C4-2B (cell line): ENCODE data around the gene NRSN1.

Experiments used
- H3K27ac ChIP-seq: fragments of 450-650 bp; 2 replicates; pipeline ENCODE4 v1.5.1; 2017
- ZFX ChIP-seq: fragments of 450-650 bp; IDR thresholded peaks from 2 replicates; pipeline ENCODE4 v1.6.1; 2017
- TF ChIP-seq, protein P1 (sequence below): fragments of 450-650 bp; conservative IDR thresholded peaks from 2 replicates; pipeline ENCODE4 v1.5.1; 2017; ENCODE audit warnings: mild to moderate bottlenecking

Gene NRSN1

DNA sequence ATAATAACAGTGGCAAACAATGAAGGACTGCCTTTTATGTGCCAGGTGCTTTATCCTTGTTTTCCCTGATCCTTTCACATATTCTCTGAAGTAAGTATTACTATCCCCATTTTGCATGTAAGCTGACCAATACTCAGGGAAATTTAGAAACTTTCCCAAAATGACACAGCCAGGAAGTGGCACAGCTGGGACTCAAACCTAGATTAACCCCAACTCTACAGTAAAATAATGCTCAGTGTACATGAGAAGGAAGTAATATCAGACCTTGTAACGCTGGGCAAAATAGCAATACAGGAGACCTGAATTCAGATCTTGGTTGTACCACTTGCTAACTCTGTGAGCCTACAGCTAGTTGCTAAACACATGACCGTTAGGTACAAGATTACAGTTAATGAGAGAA, 26.8 kb upstream of the NRSN1 start:
- no peak overlapping the region for H3K27ac ChIP-seq
- TF ChIP-seq, protein P1, sequence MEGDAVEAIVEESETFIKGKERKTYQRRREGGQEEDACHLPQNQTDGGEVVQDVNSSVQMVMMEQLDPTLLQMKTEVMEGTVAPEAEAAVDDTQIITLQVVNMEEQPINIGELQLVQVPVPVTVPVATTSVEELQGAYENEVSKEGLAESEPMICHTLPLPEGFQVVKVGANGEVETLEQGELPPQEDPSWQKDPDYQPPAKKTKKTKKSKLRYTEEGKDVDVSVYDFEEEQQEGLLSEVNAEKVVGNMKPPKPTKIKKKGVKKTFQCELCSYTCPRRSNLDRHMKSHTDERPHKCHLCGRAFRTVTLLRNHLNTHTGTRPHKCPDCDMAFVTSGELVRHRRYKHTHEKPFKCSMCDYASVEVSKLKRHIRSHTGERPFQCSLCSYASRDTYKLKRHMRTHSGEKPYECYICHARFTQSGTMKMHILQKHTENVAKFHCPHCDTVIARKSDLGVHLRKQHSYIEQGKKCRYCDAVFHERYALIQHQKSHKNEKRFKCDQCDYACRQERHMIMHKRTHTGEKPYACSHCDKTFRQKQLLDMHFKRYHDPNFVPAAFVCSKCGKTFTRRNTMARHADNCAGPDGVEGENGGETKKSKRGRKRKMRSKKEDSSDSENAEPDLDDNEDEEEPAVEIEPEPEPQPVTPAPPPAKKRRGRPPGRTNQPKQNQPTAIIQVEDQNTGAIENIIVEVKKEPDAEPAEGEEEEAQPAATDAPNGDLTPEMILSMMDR: no peak
- no peak for TF ChIP-seq ZFX

DNA sequence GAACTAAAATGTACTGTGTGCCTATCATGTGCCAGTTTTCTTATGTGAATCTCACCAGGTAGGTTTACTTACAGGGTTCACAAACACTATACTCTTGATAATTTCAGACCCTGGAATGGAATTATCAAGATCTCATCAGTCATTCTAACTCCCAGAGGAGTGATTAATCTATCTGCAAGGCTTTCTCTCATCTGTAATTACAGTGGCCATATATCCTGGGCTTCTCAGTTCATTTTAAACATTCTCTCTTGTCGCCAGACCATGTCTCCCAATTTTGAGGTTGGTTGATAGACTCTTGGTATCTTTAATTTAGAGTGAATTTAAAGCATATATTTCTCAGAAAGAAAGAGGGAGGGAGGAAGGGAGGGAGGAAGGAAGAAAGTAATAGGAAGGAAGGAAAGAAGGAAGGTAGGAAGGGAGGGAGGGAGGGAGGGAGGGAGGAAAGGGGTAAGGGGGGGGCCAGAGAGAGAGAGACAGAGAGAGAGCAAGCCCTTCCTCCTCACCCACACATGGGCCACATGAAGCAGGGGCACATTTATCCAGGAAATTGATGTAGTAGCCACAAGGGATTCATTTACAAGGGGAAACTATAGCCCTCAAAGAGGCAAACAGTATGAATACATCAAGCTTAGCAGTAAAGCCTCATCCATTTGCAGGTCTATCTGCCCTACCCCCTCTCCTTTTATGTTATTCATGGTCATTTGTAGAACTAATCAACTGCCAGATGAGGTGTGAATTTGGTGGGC, 25.8 kb upstream of the NRSN1 start:
- TF ChIP-seq, protein P1: no peak
- TF ChIP-seq ZFX: no peak
- H3K27ac ChIP-seq: no peak overlapping the region

DNA sequence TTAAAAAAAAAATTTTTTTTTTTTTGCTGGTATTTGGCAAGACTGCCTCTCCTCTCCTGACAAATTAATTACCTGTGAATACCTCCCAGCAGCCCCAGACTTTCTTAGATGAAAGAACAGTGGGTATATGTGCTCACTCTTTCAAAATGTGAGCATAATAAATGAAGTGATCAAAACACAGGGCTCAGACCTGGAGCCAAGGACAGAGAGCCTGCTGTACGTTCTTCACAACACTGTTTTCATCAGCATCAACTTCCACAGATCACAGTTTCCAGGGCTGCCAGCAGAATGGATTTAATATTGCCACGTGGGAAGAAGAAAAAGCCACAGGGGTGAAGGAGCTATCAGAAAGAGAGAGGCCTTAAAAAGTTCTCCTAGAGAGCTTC, 25.3 kb upstream of the NRSN1 start:
- TF ChIP-seq ZFX: no peak
- TF ChIP-seq, protein P1: no peak
- H3K27ac ChIP-seq: no peak overlapping the region

DNA sequence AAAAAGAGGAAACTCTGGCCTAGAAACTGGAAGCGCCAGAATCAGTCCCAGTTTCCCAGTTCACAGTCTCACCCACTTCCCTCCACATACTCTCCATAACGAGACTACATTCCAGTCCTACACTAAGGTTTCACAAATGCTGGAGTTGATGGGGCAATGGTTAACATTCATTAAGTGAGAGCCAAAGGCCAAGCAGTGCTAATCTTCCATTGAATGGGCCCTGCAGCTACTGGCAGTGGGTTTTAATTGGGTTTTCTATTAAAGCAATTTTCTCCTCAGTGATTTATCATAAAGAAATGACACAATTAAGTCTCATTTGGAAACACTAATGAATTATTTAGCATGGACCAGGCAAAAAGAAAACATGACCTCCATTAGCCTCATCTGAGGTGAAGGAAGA, 20.8 kb upstream of the NRSN1 start:
- TF ChIP-seq ZFX: no peak
- TF ChIP-seq, protein P1: no peak
- H3K27ac ChIP-seq: no peak overlapping the region

DNA sequence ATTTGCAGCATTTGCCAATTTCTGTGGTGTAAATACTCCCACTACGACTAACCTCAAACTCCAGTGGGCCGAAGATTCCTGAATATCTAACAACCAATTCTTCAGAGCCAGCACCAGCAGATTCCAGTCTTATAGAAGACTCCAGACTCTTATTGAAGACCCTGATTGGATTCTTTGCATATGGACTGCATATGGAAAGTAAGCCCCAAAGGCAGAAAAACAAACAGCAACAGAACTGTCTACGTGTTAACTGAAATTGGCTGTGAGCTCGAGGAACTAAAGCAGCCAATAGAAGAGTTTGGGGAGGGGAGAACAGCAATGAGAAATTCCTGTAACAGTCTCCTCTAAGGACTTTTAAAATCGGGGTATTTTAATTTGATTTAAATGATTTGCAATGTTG, 19.7 kb upstream of the NRSN1 start:
- no peak overlapping the region for H3K27ac ChIP-seq
- no peak for TF ChIP-seq ZFX
- TF ChIP-seq, protein P1: no peak

DNA sequence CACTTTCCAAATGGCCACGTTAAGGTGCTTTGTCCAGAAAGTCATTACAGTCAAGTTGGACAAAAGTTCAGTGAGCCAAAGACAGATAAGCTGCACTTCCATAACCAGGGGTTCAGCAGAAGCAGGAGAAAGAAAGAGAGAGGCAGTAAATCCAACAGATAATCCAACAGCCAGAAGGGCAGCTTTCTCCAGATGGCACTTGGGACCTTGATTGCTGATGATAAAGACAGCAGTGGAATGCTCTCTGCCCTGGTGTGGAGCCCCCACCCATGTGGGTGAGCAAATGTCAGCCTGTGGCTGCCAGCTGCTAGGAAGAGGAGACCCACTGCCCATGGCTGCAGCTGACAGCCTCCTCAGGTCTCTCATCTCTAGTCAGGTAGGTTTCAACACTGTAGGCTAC, 18.7 kb upstream of the NRSN1 start:
- no peak for TF ChIP-seq ZFX
- TF ChIP-seq, protein P1: no peak
- H3K27ac ChIP-seq: no peak overlapping the region

DNA sequence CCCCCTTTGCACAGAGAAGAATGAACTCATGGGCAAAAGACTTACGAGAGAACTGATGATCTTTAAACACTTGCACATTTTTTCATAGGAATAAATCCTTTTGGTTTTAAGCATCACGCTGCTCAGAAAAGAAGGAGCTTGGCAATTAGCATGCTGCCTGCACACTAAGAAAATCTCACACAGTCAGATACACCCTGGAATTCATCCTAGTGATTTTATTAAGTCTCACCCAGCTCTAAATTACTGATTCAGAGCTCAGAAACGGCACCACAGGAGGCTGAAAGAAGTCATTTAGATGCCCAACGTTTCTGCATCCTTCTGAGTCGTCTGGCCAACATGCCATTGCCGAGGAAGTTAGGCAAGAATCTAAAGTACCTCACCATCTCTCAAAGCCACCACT, 18.0 kb upstream of the NRSN1 start:
- TF ChIP-seq, protein P1: no peak
- TF ChIP-seq ZFX: no peak

More for the DNA sequence above, 18.0 kb upstream of the NRSN1 start:
- no peak overlapping the region for H3K27ac ChIP-seq
